GM13976 (cell line): Measurements from ENCODE around the gene MRPS14.

Experiments
- DNase-seq: peaks from one replicate; pipeline ENCODE4 v3.0.0; 2012; ENCODE audit warnings: low spot score
- in situ Hi-C: fragments of 300-500 bp; cut with MboI; formaldehyde crosslinking; loops from one replicate; pipeline ENCODE4 v1.12.0; 2022; ENCODE audit warnings: low sequenced_read_pairs, mixed read lengths, inconsistent platforms; ENCODE audit not compliant: unreplicated experiment
- TF ChIP-seq, protein P1 (sequence below): IDR thresholded peaks from 2 replicates; pipeline ENCODE4 v1.5.1; 2012; ENCODE audit warnings: borderline replicate concordance, mild to moderate bottlenecking; ENCODE audit not compliant: insufficient read depth; ENCODE audit errors: extremely low read depth, missing control alignments, control extremely low read depth

The MRPS14 gene

DNA sequence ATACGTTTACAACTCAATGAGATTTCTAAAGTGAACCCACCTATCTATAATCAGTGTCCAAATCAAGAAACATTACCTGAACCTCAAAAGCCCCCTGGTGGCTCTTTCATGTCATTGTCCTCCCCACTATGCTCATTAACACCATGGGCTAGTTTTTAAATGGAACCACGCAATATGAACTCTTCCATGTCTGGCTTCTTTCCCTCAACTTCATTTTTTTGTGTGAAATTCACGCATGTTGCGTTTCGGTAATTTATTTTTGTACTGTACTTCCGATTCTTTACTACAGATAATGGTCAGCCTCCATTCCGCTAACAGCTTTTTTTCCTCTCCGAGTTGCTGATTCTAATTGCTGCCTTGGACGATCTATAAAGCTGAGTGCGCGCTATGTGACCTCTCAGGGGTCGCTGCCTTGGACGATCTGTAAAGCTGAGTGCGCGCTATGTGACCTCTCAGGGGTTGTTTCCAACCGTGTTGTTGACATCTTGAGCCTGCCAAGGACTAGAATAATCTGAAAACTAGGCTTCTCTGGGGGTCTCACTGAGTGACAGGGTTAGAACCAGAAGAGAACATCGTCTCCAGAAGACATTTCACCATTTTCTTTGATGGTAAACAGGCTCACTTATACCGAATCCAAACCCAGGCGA lies 24.5 kb downstream of the MRPS14 start:
- DNase-seq: peak; percentile 57
- in situ Hi-C loops: loop anchor here (10.0 kb wide), 1 partner anchor 744 kb away; no protein-coding TSS in a partner anchor
- TF ChIP-seq, protein P1, sequence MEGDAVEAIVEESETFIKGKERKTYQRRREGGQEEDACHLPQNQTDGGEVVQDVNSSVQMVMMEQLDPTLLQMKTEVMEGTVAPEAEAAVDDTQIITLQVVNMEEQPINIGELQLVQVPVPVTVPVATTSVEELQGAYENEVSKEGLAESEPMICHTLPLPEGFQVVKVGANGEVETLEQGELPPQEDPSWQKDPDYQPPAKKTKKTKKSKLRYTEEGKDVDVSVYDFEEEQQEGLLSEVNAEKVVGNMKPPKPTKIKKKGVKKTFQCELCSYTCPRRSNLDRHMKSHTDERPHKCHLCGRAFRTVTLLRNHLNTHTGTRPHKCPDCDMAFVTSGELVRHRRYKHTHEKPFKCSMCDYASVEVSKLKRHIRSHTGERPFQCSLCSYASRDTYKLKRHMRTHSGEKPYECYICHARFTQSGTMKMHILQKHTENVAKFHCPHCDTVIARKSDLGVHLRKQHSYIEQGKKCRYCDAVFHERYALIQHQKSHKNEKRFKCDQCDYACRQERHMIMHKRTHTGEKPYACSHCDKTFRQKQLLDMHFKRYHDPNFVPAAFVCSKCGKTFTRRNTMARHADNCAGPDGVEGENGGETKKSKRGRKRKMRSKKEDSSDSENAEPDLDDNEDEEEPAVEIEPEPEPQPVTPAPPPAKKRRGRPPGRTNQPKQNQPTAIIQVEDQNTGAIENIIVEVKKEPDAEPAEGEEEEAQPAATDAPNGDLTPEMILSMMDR: peak; percentile 59

DNA sequence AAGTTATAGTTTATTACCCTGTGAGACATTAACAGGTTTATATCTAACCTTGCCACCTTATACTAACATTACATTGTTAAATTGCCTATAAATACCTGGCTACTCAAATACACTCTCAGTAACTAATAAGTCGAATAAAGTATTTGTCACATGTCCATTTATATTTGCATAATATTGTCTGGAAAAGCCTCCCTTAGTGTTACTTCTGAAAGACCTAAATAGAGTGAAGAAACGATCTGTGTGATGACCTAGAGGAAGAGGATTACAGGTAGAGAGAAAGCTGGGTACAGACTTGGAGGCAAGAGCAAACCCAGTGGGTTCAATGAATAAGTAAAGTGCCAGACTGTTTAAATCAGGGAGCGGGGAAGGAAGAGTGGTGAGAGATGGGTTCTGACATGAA lies 26.2 kb downstream of the MRPS14 start:
- TF ChIP-seq, protein P1: no peak
- no peak for DNase-seq
- in situ Hi-C loops: loop anchor here (10.0 kb wide), 1 partner anchor 742 kb away; no protein-coding TSS in a partner anchor

DNA sequence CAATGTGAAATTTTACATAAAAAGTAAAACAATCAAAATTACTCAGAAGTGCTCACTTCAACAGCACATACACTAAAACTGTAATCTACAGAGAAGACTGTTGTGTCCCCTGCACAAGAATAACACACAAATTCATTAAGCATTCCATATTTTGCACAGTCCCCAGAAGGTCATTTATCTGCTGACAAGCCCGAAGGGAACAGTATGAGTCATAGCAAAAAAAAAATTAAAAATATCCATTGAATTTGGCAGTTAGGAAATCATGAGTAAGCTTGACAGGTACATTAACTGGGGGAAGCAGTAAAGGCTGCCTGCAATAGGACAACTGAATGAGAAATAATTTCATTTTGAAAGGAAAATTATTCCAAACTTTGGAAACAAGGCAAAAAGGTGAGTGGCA lies 26.7 kb downstream of the MRPS14 start:
- in situ Hi-C loops: loop anchor here (10.0 kb wide), 1 partner anchor 742 kb away; no protein-coding TSS in a partner anchor
- TF ChIP-seq, protein P1: no peak
- DNase-seq: no peak

DNA sequence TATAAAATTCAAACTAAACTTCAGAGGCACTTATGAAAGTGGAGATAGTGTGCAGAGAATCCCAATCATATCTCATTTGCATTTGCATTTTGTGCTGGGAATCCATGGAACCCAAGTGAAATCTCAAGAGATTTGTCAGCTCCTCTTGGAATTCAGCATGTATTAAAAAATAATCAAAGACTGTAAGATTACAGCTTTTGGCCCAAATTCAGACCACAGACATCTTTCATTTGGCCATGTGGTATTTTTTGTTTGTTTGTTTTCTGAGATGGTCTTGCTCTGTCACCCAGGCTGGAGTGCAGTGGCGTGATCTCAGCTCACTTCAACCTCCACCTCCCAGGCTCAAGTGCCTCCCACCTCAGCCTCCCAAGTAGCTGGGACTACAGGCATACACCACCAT lies 27.3 kb downstream of the MRPS14 start:
- TF ChIP-seq, protein P1: no peak

DNA sequence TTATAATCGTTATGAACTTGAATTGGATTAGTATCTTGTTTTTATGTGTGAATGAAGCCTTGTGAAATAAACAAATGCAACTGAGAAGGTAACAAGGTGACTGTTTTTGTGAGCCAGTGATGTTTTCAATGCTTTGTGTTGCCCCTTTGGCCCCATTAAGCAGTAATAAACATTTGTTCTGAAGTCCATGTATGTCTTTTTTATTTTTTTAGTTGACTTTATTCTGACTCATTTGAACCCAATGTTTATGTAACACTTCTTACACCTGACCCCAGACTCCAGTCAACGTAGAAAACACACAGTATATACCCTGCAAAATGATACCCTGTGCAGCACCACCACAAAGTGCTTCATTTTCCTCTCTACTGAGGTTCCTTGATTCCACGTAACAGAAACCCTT lies 28.1 kb downstream of the MRPS14 start:
- DNase-seq: no peak
- in situ Hi-C loops: loop anchor here (10.0 kb wide), 1 partner anchor 740 kb away; no protein-coding TSS in a partner anchor
- TF ChIP-seq, protein P1: no peak

More for the DNA sequence above, 27.3 kb downstream of the MRPS14 start:
- no peak for DNase-seq
- in situ Hi-C loops: loop anchor here (10.0 kb wide), 1 partner anchor 741 kb away; no protein-coding TSS in a partner anchor

DNA sequence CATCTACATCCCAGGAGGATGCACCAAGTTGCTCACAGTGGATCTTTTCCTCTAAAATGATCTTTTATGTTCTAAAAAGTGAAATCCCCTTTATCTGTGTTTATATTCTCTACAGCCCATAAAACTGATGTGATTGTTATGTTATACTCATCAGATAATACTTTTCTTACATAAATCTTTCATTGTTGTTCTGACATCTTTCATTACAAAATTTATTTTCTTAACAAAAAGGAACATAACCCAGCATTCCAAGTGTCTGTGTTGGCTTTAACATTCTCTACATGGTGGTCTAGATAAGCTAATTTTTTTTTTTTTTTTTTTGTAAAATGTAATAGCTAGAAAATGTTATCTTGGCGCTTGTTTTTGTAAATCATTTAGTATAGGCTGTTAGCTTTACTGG lies 31.8 kb downstream of the MRPS14 start:
- TF ChIP-seq, protein P1: no peak
- no peak for DNase-seq
- in situ Hi-C loops: loop anchor here (5.0 to 10.0 kb wide), 2 partner anchors 219 to 737 kb away; no protein-coding TSS in a partner anchor
